ENCODE data around the gene SPDYE6. TPM values are rescaled to one million over a fixed set of nuclear protein-coding genes. Genes with fewer than 3 reads are reported as not detected.
"Not testable (repeated sequence)": the region's sequence is repeated elsewhere in the genome, so short reads cannot be mapped to it uniquely, and the experiment has no call there.

Gene SPDYE6
- polyA plus RNA-seq, 1 donor from 2014 or later = 0.36 TPM

- not testable (repeated sequence) for H3K27ac Mint-ChIP-seq, H3K4me1 Mint-ChIP-seq, H3K9me3 Mint-ChIP-seq, H3K27me3 Mint-ChIP-seq, H3K4me3 Mint-ChIP-seq, H3K36me3 Mint-ChIP-seq
Measured at GRCh38 chr7:102381696-102382425, 25.6 kb upstream of the SPDYE6 start.

GRCh38 chr7:102380837-102381236 is 24.6 kb upstream of the SPDYE6 start:
- not testable (repeated sequence) for H3K4me3 Mint-ChIP-seq, H3K27me3 Mint-ChIP-seq, H3K36me3 Mint-ChIP-seq, H3K27ac Mint-ChIP-seq, H3K9me3 Mint-ChIP-seq, H3K4me1 Mint-ChIP-seq

GRCh38 chr7:102376964-102377466 is 20.8 kb upstream of the SPDYE6 start:
- Mint-ChIP-seq H3K9me3 (no peaks in the 10 kb centered on the region), H3K4me1 (peaks cover 0 to 5% (median 4%) of the 10 kb centered on the region in 3 donors), H3K27ac (no peak overlapping the region), H3K4me3 (peak overlapping the region in 1 of 4 donors; percentile 27), H3K36me3 (peaks cover 5% of the 10 kb centered on the region), H3K27me3 (no peaks in the 10 kb centered on the region)

GRCh38 chr7:102372796-102373195 is 16.6 kb upstream of the SPDYE6 start:
- H3K4me1 Mint-ChIP-seq = peaks cover 0 to 13% (median 8%) of the 10 kb centered on the region in 3 donors
- not testable (repeated sequence) for H3K27ac Mint-ChIP-seq, H3K4me3 Mint-ChIP-seq, H3K36me3 Mint-ChIP-seq, H3K27me3 Mint-ChIP-seq, H3K9me3 Mint-ChIP-seq

- H3K27me3 Mint-ChIP-seq, H3K9me3 Mint-ChIP-seq, H3K36me3 Mint-ChIP-seq, H3K27ac Mint-ChIP-seq: not testable (repeated sequence)
- peaks cover 0 to 16% (median 8%) of the 10 kb centered on the region in 3 donors for H3K4me1 Mint-ChIP-seq
- H3K4me3 Mint-ChIP-seq = peak overlapping the region in 1 of 4 donors; percentile 29
Measured at GRCh38 chr7:102370038-102370437, 13.8 kb upstream of the SPDYE6 start.

GRCh38 chr7:102365390-102365789 is 9.1 kb upstream of the SPDYE6 start:
- peak overlapping the region; percentile 26 to 65 (median 48) for H3K4me3 Mint-ChIP-seq
- not testable (repeated sequence) for H3K36me3 Mint-ChIP-seq, H3K27me3 Mint-ChIP-seq, H3K27ac Mint-ChIP-seq, H3K9me3 Mint-ChIP-seq
- H3K4me1 Mint-ChIP-seq = peaks cover 2 to 14% (median 7%) of the 10 kb centered on the region in 3 donors

- Mint-ChIP-seq H3K4me1 (peaks cover 2 to 11% (median 7%) of the 10 kb centered on the region in 3 donors), H3K4me3 (peak overlapping the region; percentile 88 to 92 (median 90)), H3K27ac (peak overlapping the region in 1 of 3 donors; percentile 51)
- not testable (repeated sequence) for H3K27me3 Mint-ChIP-seq, H3K36me3 Mint-ChIP-seq, H3K9me3 Mint-ChIP-seq
Measured at GRCh38 chr7:102364394-102364886, 8.2 kb upstream of the SPDYE6 start.

- H3K9me3 Mint-ChIP-seq, H3K36me3 Mint-ChIP-seq, H3K27me3 Mint-ChIP-seq: not testable (repeated sequence)
- peaks cover 2 to 11% (median 7%) of the 10 kb centered on the region in 3 donors for H3K4me1 Mint-ChIP-seq
- H3K4me3 Mint-ChIP-seq = peak overlapping the region; percentile 92 to 99 (median 96)
- peak overlapping the region; percentile 69 to 93 (median 86) for H3K27ac Mint-ChIP-seq
Measured at GRCh38 chr7:102363549-102364393, 7.5 kb upstream of the SPDYE6 start.

GRCh38 chr7:102346983-102347382 is 9.3 kb downstream of the SPDYE6 start:
- not testable (repeated sequence) for H3K4me1 Mint-ChIP-seq, H3K9me3 Mint-ChIP-seq, H3K36me3 Mint-ChIP-seq, H3K27ac Mint-ChIP-seq, H3K27me3 Mint-ChIP-seq, H3K4me3 Mint-ChIP-seq

- not testable (repeated sequence) for H3K27me3 Mint-ChIP-seq, H3K9me3 Mint-ChIP-seq, H3K36me3 Mint-ChIP-seq, H3K27ac Mint-ChIP-seq, H3K4me1 Mint-ChIP-seq
- peak overlapping the region in 1 of 4 donors; percentile 57 for H3K4me3 Mint-ChIP-seq
Measured at GRCh38 chr7:102340599-102341368, 15.5 kb downstream of the SPDYE6 start.

- not testable (repeated sequence) for H3K9me3 Mint-ChIP-seq, H3K27me3 Mint-ChIP-seq, H3K36me3 Mint-ChIP-seq
- Mint-ChIP-seq H3K27ac (peak overlapping the region in 1 of 3 donors; percentile 32), H3K4me3 (peak overlapping the region in 3 of 4 donors; percentile 18 to 63 (median 43)), H3K4me1 (peaks cover 4 to 12% (median 6%) of the 10 kb centered on the region in 3 donors)
Measured at GRCh38 chr7:102337420-102337819, 18.8 kb downstream of the SPDYE6 start.

- H3K27me3 Mint-ChIP-seq, H3K9me3 Mint-ChIP-seq, H3K36me3 Mint-ChIP-seq: not testable (repeated sequence)
- peak overlapping the region in 1 of 3 donors; percentile 32 for H3K27ac Mint-ChIP-seq
- H3K4me3 Mint-ChIP-seq = peak overlapping the region in 1 of 4 donors; percentile 25
- H3K4me1 Mint-ChIP-seq = peaks cover 5 to 12% (median 5%) of the 10 kb centered on the region in 3 donors
Measured at GRCh38 chr7:102337002-102337401, 19.2 kb downstream of the SPDYE6 start.

GRCh38 chr7:102335574-102335973 is 20.7 kb downstream of the SPDYE6 start:
- H3K27me3 Mint-ChIP-seq, H3K36me3 Mint-ChIP-seq, H3K9me3 Mint-ChIP-seq: not testable (repeated sequence)
- Mint-ChIP-seq H3K4me3 (peak overlapping the region in 2 of 4 donors; percentile 29 to 62), H3K27ac (peak overlapping the region in 1 of 3 donors; percentile 46), H3K4me1 (peaks cover 10 to 23% (median 18%) of the 10 kb centered on the region in 3 donors)

GRCh38 chr7:102330666-102331460 is 25.4 kb downstream of the SPDYE6 start:
- H3K4me1 Mint-ChIP-seq = peaks cover 15 to 24% (median 18%) of the 10 kb centered on the region in 3 donors
- H3K27ac Mint-ChIP-seq = peak overlapping the region in 1 of 3 donors; percentile 86
- H3K4me3 Mint-ChIP-seq = peak overlapping the region in 1 of 4 donors; percentile 81
- H3K27me3 Mint-ChIP-seq, H3K9me3 Mint-ChIP-seq, H3K36me3 Mint-ChIP-seq: not testable (repeated sequence)

Measured in IgD-negative memory B cell (primary cell).